ENCODE results near the gene KIAA0825. TPM values are rescaled to one million over a fixed set of nuclear protein-coding genes. Genes with fewer than 3 reads are reported as not detected.

KIAA0825 gene
- total RNA-seq, 2 experiments from 2014 or later, result 0.32 to 0.54 TPM

DNA sequence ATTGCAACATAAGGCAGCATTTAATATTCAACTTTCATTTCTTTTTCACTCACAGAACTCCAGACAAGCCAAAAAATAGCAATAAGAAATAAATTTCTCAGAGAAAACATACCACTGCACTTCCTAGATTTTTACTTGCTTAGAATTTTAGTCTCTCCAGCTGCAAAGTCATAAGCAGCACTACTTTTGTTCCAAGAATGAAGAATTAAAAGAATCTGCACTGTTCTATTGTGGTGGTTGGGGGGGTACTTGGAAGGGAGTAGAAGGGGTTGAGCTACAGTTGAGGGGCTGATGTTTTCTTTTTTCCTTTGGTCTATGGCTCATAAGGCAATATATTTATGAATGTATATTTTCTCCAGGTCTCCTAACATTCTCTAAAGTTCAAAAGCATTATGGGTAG lies 144.5 kb downstream of the KIAA0825 start:
- no peaks in the 10 kb centered on the region for H3K9me3 Mint-ChIP-seq
- ChIA-PET POLR2A (no interaction called here), CTCF (no interaction called here)
- H3K27ac Mint-ChIP-seq, result no peak overlapping the region
- TF ChIP-seq, protein P1, sequence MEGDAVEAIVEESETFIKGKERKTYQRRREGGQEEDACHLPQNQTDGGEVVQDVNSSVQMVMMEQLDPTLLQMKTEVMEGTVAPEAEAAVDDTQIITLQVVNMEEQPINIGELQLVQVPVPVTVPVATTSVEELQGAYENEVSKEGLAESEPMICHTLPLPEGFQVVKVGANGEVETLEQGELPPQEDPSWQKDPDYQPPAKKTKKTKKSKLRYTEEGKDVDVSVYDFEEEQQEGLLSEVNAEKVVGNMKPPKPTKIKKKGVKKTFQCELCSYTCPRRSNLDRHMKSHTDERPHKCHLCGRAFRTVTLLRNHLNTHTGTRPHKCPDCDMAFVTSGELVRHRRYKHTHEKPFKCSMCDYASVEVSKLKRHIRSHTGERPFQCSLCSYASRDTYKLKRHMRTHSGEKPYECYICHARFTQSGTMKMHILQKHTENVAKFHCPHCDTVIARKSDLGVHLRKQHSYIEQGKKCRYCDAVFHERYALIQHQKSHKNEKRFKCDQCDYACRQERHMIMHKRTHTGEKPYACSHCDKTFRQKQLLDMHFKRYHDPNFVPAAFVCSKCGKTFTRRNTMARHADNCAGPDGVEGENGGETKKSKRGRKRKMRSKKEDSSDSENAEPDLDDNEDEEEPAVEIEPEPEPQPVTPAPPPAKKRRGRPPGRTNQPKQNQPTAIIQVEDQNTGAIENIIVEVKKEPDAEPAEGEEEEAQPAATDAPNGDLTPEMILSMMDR (IDR thresholded peaks at IDR 0.05), result no peak
- H3K36me3 Mint-ChIP-seq (ENCODE audit: low read depth), result no peaks in the 10 kb centered on the region
- intact Hi-C loops (cut with micrococcal nuclease), result no loop called here
- ATAC-seq (no peak), DNase-seq (no peak)
- no peak overlapping the region for H3K4me3 Mint-ChIP-seq
- H3K4me1 Mint-ChIP-seq (ENCODE audit: low read depth), result no peaks in the 10 kb centered on the region
- H3K27me3 Mint-ChIP-seq, result no peaks in the 10 kb centered on the region

GRCh38 chr5:94471521-94471920 lies 146.9 kb downstream of the KIAA0825 start:
- H3K4me1 Mint-ChIP-seq (ENCODE audit: low read depth), result no peaks in the 10 kb centered on the region
- intact Hi-C loops (cut with micrococcal nuclease), result no loop called here
- H3K9me3 Mint-ChIP-seq, result no peaks in the 10 kb centered on the region
- CTCF ChIA-PET, result no interaction called here
- no peak overlapping the region for H3K4me3 Mint-ChIP-seq
- H3K27ac Mint-ChIP-seq, result no peak overlapping the region
- DNase-seq (no peak), ATAC-seq (no peak)
- TF ChIP-seq, protein P1 (IDR thresholded peaks at IDR 0.05), result no peak
- no peaks in the 10 kb centered on the region for H3K36me3 Mint-ChIP-seq (ENCODE audit: low read depth)
- no peaks in the 10 kb centered on the region for H3K27me3 Mint-ChIP-seq
- POLR2A ChIA-PET, result no interaction called here

GRCh38 chr5:94470802-94471201 lies 147.6 kb downstream of the KIAA0825 start:
- TF ChIP-seq, protein P1 (IDR thresholded peaks at IDR 0.05), result no peak
- no peaks in the 10 kb centered on the region for H3K36me3 Mint-ChIP-seq (ENCODE audit: low read depth)
- H3K27ac Mint-ChIP-seq, result no peak overlapping the region
- intact Hi-C loops (cut with micrococcal nuclease), result no loop called here
- no peak overlapping the region for H3K4me3 Mint-ChIP-seq
- no peak for ATAC-seq
- ChIA-PET CTCF (interaction anchor here (0.5 kb wide), 1 partner anchor 794 kb away, joined by 3 read pairs; no protein-coding TSS in a partner anchor), POLR2A (no interaction called here)
- no peaks in the 10 kb centered on the region for H3K4me1 Mint-ChIP-seq (ENCODE audit: low read depth)
- no peaks in the 10 kb centered on the region for H3K9me3 Mint-ChIP-seq
- DNase-seq, result no peak
- H3K27me3 Mint-ChIP-seq, result no peaks in the 10 kb centered on the region

DNA sequence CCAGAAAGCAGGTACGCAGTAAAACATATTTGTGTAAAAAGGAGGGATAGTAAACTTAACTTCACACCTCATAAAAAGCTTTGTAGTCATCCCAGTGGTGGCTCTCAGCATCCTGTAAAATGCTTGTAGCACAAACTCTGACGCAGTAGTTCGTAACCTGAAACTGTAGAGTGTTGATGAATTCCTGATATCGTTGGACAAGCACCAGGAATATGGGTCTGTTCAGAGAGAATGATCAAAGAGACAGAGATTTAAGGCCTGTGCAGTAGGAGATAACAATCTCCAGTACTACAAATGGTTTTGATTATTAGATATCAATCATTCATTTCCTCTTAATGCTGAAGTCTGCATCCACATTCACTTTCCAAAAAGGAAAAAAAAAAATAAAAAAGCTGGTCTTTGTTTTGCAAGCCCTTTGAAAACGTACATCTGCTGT lies 148.5 kb downstream of the KIAA0825 start:
- H3K27me3 Mint-ChIP-seq, result no peaks in the 10 kb centered on the region
- H3K27ac Mint-ChIP-seq, result no peak overlapping the region
- no peaks in the 10 kb centered on the region for H3K4me1 Mint-ChIP-seq (ENCODE audit: low read depth)
- ATAC-seq (no peak), DNase-seq (no peak)
- intact Hi-C loops (cut with micrococcal nuclease), result no loop called here
- TF ChIP-seq, protein P1 (IDR thresholded peaks at IDR 0.05), result no peak
- CTCF ChIA-PET, result no interaction called here
- H3K36me3 Mint-ChIP-seq (ENCODE audit: low read depth), result no peaks in the 10 kb centered on the region
- H3K4me3 Mint-ChIP-seq, result no peak overlapping the region
- H3K9me3 Mint-ChIP-seq, result no peaks in the 10 kb centered on the region
- POLR2A ChIA-PET, result no interaction called here

DNA sequence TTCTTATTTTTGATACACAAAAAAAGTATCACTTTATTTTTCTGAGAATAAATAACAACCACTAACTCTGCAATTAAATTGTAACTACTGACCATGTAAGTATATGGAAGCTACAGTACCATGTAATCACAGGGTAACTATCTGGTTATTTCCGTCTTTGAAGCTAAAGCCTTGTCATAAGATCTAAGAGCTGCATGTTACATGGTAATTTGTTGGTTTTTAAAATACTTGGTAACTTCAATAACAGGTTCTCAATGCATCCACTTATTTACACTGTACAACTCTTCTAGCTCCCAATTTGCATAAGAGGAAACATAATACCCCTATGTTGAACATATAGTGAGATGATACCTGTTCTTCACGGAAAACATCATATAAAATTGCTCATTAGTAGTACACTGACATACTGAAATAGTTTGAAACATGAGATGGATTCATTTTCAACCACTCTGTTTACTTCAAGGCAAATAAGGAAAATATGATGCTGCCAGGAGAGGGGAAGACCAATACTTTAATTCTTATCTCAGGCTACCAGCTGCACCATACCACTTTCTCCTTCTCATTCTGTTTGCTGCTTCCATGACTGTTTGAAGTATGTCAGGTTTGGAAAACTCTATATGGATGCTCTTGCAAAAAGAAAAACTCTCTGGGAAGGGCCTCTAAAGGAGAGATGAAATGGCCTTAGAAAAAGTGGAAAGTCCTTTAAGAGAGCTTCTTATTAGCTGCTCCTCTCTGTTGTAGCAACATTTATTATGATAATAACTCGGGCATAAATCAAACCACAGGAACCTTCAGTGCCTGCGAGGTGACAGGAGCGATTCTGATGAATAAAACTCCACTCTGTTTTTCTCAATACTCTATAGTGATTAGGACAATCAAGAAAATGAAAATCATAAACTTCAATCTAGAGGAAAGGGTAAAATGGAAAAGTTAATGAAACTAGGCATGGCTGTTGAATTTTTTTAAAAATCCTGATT lies 150.2 kb downstream of the KIAA0825 start:
- H3K4me3 Mint-ChIP-seq, result no peak overlapping the region
- H3K9me3 Mint-ChIP-seq, result no peaks in the 10 kb centered on the region
- DNase-seq (no peak), ATAC-seq (no peak)
- ChIA-PET CTCF (interaction anchor here (0.6 kb wide), 1 partner anchor 57 kb away, joined by 3 read pairs; no protein-coding TSS in a partner anchor), POLR2A (no interaction called here)
- intact Hi-C loops (cut with micrococcal nuclease), result no loop called here
- H3K27me3 Mint-ChIP-seq, result no peaks in the 10 kb centered on the region
- TF ChIP-seq, protein P1 (IDR thresholded peaks at IDR 0.05), result no peak
- H3K36me3 Mint-ChIP-seq (ENCODE audit: low read depth), result no peaks in the 10 kb centered on the region
- no peak overlapping the region for H3K27ac Mint-ChIP-seq
- no peaks in the 10 kb centered on the region for H3K4me1 Mint-ChIP-seq (ENCODE audit: low read depth)

All from activated CD8-positive, alpha-beta T cell treated with anti-CD3 and anti-CD28 coated beads for 36 hours (primary cell).